ENCODE results near the gene ADAMTS2.

Gene ADAMTS2

DNA sequence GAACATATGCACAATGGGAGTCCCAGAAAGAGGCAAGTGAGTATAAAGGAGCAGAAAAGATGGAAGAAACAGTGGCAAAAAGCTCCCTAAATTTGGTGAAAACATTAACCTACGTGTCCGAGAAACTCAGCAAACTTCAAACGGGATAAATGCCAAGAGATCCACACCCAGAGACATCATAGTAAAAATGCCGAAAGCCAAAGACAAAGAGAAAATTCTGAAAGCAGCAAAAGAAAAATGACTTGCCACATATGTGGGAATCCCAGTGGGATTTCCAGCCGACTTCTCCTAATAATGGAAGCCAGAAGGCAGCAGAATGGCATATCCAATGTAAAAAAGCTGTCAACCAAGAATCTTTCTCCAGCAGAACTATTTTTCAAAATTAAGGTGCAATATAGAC is 101.2 kb downstream of the ADAMTS2 start:
- H3K36me3 ChIP-seq (ENCODE audit: control insufficient read depth, insufficient read depth, low read length), result no peaks in the 10 kb centered on the region
- no peak overlapping the region for H3K27ac ChIP-seq
- H3K4me1 ChIP-seq, result no peaks in the 10 kb centered on the region
- no peaks in the 10 kb centered on the region for H3K27me3 ChIP-seq (ENCODE audit: control insufficient read depth, insufficient read depth, low read length)
- no peak overlapping the region for H3K4me3 ChIP-seq (ENCODE audit: low read depth, low read length)
- no peaks in the 10 kb centered on the region for H3K79me2 ChIP-seq
- H3K4me2 ChIP-seq (ENCODE audit: low read length), result no peak overlapping the region
- no peak overlapping the region for H3K9ac ChIP-seq
- TF ChIP-seq, protein P1, sequence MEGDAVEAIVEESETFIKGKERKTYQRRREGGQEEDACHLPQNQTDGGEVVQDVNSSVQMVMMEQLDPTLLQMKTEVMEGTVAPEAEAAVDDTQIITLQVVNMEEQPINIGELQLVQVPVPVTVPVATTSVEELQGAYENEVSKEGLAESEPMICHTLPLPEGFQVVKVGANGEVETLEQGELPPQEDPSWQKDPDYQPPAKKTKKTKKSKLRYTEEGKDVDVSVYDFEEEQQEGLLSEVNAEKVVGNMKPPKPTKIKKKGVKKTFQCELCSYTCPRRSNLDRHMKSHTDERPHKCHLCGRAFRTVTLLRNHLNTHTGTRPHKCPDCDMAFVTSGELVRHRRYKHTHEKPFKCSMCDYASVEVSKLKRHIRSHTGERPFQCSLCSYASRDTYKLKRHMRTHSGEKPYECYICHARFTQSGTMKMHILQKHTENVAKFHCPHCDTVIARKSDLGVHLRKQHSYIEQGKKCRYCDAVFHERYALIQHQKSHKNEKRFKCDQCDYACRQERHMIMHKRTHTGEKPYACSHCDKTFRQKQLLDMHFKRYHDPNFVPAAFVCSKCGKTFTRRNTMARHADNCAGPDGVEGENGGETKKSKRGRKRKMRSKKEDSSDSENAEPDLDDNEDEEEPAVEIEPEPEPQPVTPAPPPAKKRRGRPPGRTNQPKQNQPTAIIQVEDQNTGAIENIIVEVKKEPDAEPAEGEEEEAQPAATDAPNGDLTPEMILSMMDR (IDR thresholded peaks at IDR 0.05), result no peak
- H3K9me3 ChIP-seq (ENCODE audit: control insufficient read depth, low read length), result no peaks in the 10 kb centered on the region
- H2AFZ ChIP-seq, result no peak overlapping the region

GRCh38 chr5:179243333-179243732 is 101.9 kb downstream of the ADAMTS2 start:
- Histone ChIP-seq H2AFZ (no peak overlapping the region), H3K27me3 (ENCODE audit: control insufficient read depth, insufficient read depth, low read length) (no peaks in the 10 kb centered on the region), H3K9me3 (ENCODE audit: control insufficient read depth, low read length) (no peaks in the 10 kb centered on the region), H3K4me2 (ENCODE audit: low read length) (no peak overlapping the region), H3K27ac (no peak overlapping the region), H3K4me3 (ENCODE audit: low read depth, low read length) (no peak overlapping the region), H3K4me1 (no peaks in the 10 kb centered on the region), H3K9ac (no peak overlapping the region), H3K36me3 (ENCODE audit: control insufficient read depth, insufficient read depth, low read length) (no peaks in the 10 kb centered on the region), H3K79me2 (no peaks in the 10 kb centered on the region)
- TF ChIP-seq, protein P1 (IDR thresholded peaks at IDR 0.05), result no peak

DNA sequence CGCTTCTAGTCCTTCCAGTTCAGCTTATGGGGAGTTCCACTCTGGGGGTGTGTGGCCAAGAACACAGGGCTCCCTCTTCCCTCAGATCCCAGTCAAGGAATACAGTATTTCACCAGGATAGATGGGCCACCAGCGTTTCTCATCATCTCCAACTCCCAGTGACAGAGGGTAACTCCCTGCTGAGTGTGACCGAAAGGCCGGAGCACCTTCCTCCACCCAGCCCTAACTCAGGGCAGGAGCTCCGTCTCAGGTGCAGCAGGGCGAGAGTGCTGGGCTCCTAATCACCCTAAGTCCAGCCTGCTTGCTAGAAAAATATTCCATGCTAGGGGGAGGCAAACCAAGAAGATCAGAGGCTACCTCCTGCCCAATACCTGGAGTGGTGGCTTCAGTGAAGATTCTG is 102.6 kb downstream of the ADAMTS2 start:
- Histone ChIP-seq H3K4me3 (ENCODE audit: low read depth, low read length) (no peak overlapping the region), H3K27me3 (ENCODE audit: control insufficient read depth, insufficient read depth, low read length) (no peaks in the 10 kb centered on the region), H3K9ac (no peak overlapping the region), H3K4me1 (no peaks in the 10 kb centered on the region), H3K4me2 (ENCODE audit: low read length) (no peak overlapping the region), H3K79me2 (no peaks in the 10 kb centered on the region), H3K27ac (no peak overlapping the region), H3K36me3 (ENCODE audit: control insufficient read depth, insufficient read depth, low read length) (no peaks in the 10 kb centered on the region), H3K9me3 (ENCODE audit: control insufficient read depth, low read length) (no peaks in the 10 kb centered on the region), H2AFZ (no peak overlapping the region)
- TF ChIP-seq, protein P1 (IDR thresholded peaks at IDR 0.05), result no peak

DNA sequence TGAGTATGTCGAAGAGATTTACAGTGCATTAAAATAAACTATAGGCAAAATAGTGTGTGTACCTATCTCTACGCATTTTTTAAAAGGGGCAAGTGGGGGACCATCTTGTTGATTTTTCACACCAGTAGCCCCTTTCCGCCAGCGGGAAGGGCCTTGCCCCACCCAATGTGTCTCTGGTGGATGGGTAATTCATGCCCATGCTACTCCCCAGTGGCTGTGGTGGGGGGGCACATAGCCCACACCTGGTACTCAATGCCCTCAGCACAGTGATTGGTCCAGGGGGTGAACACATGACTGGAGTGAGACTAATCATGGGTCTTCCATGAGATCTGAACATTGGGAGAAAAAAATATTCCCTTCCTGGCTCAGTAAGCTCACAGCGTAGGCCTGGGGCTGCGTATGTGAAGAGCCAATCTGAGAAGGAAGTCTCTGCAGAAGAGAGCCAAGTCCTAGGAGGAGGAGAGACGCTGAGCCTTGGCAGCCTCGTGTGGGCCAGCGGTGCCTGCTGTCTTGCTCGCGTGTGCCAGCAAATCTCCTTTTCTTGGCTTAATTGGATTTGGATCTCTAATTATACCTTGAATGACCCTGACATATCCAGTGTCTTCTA is 103.4 kb downstream of the ADAMTS2 start:
- Histone ChIP-seq H3K4me2 (ENCODE audit: low read length) (no peak overlapping the region), H2AFZ (no peak overlapping the region), H3K4me1 (no peaks in the 10 kb centered on the region), H3K36me3 (ENCODE audit: control insufficient read depth, insufficient read depth, low read length) (no peaks in the 10 kb centered on the region), H3K27ac (no peak overlapping the region), H3K79me2 (no peaks in the 10 kb centered on the region), H3K9ac (no peak overlapping the region), H3K27me3 (ENCODE audit: control insufficient read depth, insufficient read depth, low read length) (no peaks in the 10 kb centered on the region), H3K9me3 (ENCODE audit: control insufficient read depth, low read length) (no peaks in the 10 kb centered on the region), H3K4me3 (ENCODE audit: low read depth, low read length) (no peak overlapping the region)
- TF ChIP-seq, protein P1 (IDR thresholded peaks at IDR 0.05), result no peak

- Histone ChIP-seq H3K4me2 (ENCODE audit: low read length) (no peak overlapping the region), H3K36me3 (ENCODE audit: control insufficient read depth, insufficient read depth, low read length) (no peaks in the 10 kb centered on the region), H3K4me1 (no peaks in the 10 kb centered on the region), H3K4me3 (ENCODE audit: low read depth, low read length) (no peak overlapping the region), H3K27me3 (ENCODE audit: control insufficient read depth, insufficient read depth, low read length) (no peaks in the 10 kb centered on the region), H3K79me2 (no peaks in the 10 kb centered on the region), H3K9ac (no peak overlapping the region), H3K27ac (no peak overlapping the region), H2AFZ (no peak overlapping the region), H3K9me3 (ENCODE audit: control insufficient read depth, low read length) (no peaks in the 10 kb centered on the region)
- TF ChIP-seq, protein P1 (IDR thresholded peaks at IDR 0.05), result no peak
Measured at GRCh38 chr5:179241175-179241574, 104.1 kb downstream of the ADAMTS2 start.
